ENCODE data around the gene LUZP2.

The LUZP2 gene

DNA sequence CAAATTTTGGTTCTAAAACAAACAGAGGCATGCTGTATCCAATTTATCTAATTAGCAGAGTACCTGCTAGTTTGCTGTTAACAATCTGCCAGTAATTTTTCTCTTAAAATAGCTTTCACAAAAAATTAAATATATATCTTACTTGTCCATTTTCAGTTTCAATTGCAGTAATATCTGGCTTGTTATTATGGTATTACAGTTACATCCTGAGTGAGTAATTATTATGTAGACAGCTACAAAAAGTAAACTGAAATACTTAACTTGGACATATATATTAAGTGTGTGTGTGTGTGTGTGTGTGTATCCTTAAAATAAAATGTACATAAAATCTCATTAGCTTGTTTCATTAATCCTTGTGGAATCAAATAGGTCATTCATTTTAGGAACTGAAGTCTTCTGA lies 148.7 kb downstream of the LUZP2 start:
- no peak for TF ChIP-seq YY1 (IDR thresholded peaks at IDR 0.05; ENCODE audit: insufficient read depth, insufficient read length)

DNA sequence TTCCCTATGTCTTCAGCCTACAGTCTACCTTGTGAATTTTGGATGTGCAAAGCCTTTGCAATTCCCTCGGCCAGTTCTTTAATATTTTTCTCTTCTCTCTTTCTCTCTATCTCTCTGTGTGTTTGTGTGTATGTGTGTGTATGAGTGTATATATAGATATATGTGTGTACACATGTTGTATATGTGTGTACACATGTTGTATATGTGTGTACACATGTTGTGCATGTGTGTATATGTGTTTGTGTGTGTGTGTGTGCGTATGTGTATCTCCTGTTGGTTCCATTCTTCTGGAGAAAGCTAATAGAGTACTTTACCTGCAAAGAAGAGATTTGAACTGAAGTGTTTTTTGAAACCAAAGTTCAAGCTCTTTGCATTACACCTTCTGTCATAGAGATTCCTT lies 155.0 kb downstream of the LUZP2 start:
- Histone ChIP-seq H3K9ac (ENCODE audit: insufficient read length, low read depth) (no peak overlapping the region), H3K4me3 (ENCODE audit: insufficient read length, low read depth) (no peak overlapping the region), H3K27me3 (ENCODE audit: insufficient read depth, insufficient read length) (no peaks in the 10 kb centered on the region), H3K4me1 (ENCODE audit: insufficient read depth, insufficient read length) (no peaks in the 10 kb centered on the region), H3K36me3 (ENCODE audit: insufficient read depth, insufficient read length, low read length) (no peaks in the 10 kb centered on the region), H3K9me3 (ENCODE audit: insufficient read depth, low read length) (no peaks in the 10 kb centered on the region)
- no peak for DNase-seq (ENCODE audit: low read depth, low spot score)
- TF ChIP-seq YY1 (IDR thresholded peaks at IDR 0.05; ENCODE audit: insufficient read depth, insufficient read length) (no peak), ZNF274 (IDR thresholded peaks at IDR 0.05; ENCODE audit: low read depth, low read length) (no peak), SUZ12 (IDR thresholded peaks at IDR 0.05; ENCODE audit: extremely low read depth, insufficient read depth, insufficient read length) (no peak)

More for the DNA sequence above, 148.7 kb downstream of the LUZP2 start:
- Histone ChIP-seq H3K4me3 (ENCODE audit: insufficient read length, low read depth) (no peak overlapping the region), H3K9ac (ENCODE audit: insufficient read length, low read depth) (no peak overlapping the region), H3K36me3 (ENCODE audit: insufficient read depth, insufficient read length, low read length) (no peaks in the 10 kb centered on the region), H3K27me3 (ENCODE audit: insufficient read depth, insufficient read length) (no peaks in the 10 kb centered on the region), H3K9me3 (ENCODE audit: insufficient read depth, low read length) (no peaks in the 10 kb centered on the region), H3K4me1 (ENCODE audit: insufficient read depth, insufficient read length) (no peaks in the 10 kb centered on the region)
- no peak for DNase-seq (ENCODE audit: low read depth, low spot score)

DNA sequence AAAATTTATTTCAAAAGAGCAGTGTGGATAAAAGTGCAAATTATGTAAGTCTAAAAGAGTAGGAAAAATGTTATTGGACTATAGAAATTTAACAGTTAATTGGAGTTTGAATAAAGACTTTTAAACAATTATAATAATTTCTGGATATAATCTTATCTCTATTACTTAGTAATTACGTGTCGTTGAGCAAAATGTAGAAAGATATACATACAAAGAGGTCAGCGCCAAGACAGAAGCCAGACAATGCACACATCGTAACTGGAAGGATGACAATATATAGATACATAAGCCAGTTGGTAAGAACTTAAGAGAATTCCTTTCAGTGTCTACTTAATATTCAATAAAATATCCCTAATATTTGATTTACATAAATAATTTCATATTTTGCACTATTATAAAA lies 157.0 kb downstream of the LUZP2 start:
- TF ChIP-seq ZNF274 (IDR thresholded peaks at IDR 0.05; ENCODE audit: low read depth, low read length) (no peak), YY1 (IDR thresholded peaks at IDR 0.05; ENCODE audit: insufficient read depth, insufficient read length) (no peak), SUZ12 (IDR thresholded peaks at IDR 0.05; ENCODE audit: extremely low read depth, insufficient read depth, insufficient read length) (no peak)
- H3K9ac ChIP-seq (ENCODE audit: insufficient read length, low read depth), result no peak overlapping the region
- no peak for DNase-seq (ENCODE audit: low read depth, low spot score)
- H3K36me3 ChIP-seq (ENCODE audit: insufficient read depth, insufficient read length, low read length), result no peaks in the 10 kb centered on the region
- no peaks in the 10 kb centered on the region for H3K4me1 ChIP-seq (ENCODE audit: insufficient read depth, insufficient read length)
- no peak overlapping the region for H3K4me3 ChIP-seq (ENCODE audit: insufficient read length, low read depth)
- H3K27me3 ChIP-seq (ENCODE audit: insufficient read depth, insufficient read length), result no peaks in the 10 kb centered on the region
- no peaks in the 10 kb centered on the region for H3K9me3 ChIP-seq (ENCODE audit: insufficient read depth, low read length)

DNA sequence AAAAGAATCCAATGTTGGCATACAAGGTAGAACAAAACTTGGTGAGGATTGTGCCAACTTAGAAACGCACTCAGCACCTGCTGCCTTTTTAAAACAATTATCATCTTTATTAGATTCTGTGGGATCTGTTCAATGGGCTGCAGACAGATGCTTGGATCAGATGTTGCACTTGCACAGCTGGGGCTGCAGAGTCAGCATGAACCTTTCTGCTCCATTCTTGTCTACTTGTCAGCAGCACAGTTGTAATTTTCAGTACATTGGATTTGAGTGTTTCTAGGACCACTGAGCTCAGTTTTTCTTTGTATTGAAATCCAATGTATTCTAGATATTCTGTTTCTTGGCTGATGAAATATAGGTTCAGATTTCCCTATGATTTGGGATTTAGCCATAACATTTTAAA lies 164.5 kb downstream of the LUZP2 start:
- Histone ChIP-seq H3K4me3 (ENCODE audit: insufficient read length, low read depth) (no peak overlapping the region), H3K9me3 (ENCODE audit: insufficient read depth, low read length) (peaks cover 16% of the 10 kb centered on the region; the same call in 1 of the 2 replicates), H3K36me3 (ENCODE audit: insufficient read depth, insufficient read length, low read length) (no peaks in the 10 kb centered on the region), H3K27me3 (ENCODE audit: insufficient read depth, insufficient read length) (no peaks in the 10 kb centered on the region), H3K9ac (ENCODE audit: insufficient read length, low read depth) (no peak overlapping the region), H3K4me1 (ENCODE audit: insufficient read depth, insufficient read length) (no peaks in the 10 kb centered on the region)
- DNase-seq (ENCODE audit: low read depth, low spot score), result no peak
- TF ChIP-seq ZNF274 (IDR thresholded peaks at IDR 0.05; ENCODE audit: low read depth, low read length), result no peak

DNA sequence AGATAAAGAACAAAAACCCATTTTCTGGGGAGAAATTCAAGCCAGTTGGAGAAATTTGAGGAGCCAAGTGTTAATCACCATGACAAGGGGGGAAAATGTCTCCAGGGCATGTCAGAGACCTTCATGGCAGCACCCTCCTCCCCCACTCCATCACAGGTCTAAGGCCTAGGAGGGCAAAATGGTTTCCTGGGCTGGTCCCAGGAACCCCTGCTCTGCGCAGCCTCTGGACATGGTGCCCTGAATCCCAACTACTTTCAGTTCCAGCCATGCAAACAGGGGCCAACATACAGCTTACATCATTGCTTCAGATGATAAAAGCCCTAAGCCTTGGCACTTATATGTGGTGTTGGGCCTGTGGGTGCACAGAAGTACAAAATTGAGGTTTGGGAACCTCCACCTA lies 167.5 kb downstream of the LUZP2 start:
- H3K27me3 ChIP-seq (ENCODE audit: insufficient read depth, insufficient read length), result no peaks in the 10 kb centered on the region
- peaks cover 16% of the 10 kb centered on the region; the same call in 1 of the 2 replicates for H3K9me3 ChIP-seq (ENCODE audit: insufficient read depth, low read length)
- TF ChIP-seq YY1 (IDR thresholded peaks at IDR 0.05; ENCODE audit: insufficient read depth, insufficient read length) (no peak), ZNF274 (IDR thresholded peaks at IDR 0.05; ENCODE audit: low read depth, low read length) (no peak), SUZ12 (IDR thresholded peaks at IDR 0.05; ENCODE audit: extremely low read depth, insufficient read depth, insufficient read length) (no peak)
- no peak overlapping the region for H3K9ac ChIP-seq (ENCODE audit: insufficient read length, low read depth)
- H3K36me3 ChIP-seq (ENCODE audit: insufficient read depth, insufficient read length, low read length), result no peaks in the 10 kb centered on the region
- H3K4me1 ChIP-seq (ENCODE audit: insufficient read depth, insufficient read length), result no peaks in the 10 kb centered on the region
- DNase-seq (ENCODE audit: low read depth, low spot score), result no peak
- H3K4me3 ChIP-seq (ENCODE audit: insufficient read length, low read depth), result no peak overlapping the region

DNA sequence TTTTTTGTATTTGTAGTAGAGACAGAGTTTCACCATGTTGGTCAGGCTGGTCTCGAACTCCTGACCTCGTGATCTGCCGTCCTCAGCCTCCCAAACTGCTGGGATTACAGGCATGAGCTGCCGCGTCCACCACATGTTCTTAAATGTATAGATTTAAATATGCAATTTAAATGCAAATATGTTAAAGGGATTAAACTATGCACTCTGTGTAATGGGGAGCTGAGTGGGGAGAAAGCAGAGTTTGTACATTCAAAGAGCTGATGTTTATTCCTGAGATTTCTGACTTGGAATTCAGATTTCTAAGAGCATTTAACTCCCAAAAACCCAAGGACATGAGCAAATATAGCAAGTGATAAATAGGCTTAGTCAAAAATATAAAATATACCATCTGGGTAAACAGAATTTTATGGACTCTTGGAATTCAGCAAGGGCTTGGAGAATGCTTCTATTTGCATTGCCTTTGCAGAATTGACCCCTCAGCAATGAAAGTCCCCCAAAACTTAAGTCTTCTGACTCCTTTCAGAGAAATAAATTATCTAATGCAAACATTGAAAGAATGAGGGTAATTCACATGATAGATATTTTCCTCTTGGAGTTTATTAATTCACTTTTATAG lies 170.6 kb downstream of the LUZP2 start:
- TF ChIP-seq SUZ12 (IDR thresholded peaks at IDR 0.05; ENCODE audit: extremely low read depth, insufficient read depth, insufficient read length) (no peak), ZNF274 (IDR thresholded peaks at IDR 0.05; ENCODE audit: low read depth, low read length) (no peak), YY1 (IDR thresholded peaks at IDR 0.05; ENCODE audit: insufficient read depth, insufficient read length) (no peak)
- H3K9me3 ChIP-seq (ENCODE audit: insufficient read depth, low read length), result peaks cover 16% of the 10 kb centered on the region; the same call in 1 of the 2 replicates
- H3K36me3 ChIP-seq (ENCODE audit: insufficient read depth, insufficient read length, low read length), result no peaks in the 10 kb centered on the region
- H3K4me3 ChIP-seq (ENCODE audit: insufficient read length, low read depth), result no peak overlapping the region
- H3K27me3 ChIP-seq (ENCODE audit: insufficient read depth, insufficient read length), result no peaks in the 10 kb centered on the region
- no peak for DNase-seq (ENCODE audit: low read depth, low spot score)
- no peak overlapping the region for H3K9ac ChIP-seq (ENCODE audit: insufficient read length, low read depth)
- no peaks in the 10 kb centered on the region for H3K4me1 ChIP-seq (ENCODE audit: insufficient read depth, insufficient read length)

DNA sequence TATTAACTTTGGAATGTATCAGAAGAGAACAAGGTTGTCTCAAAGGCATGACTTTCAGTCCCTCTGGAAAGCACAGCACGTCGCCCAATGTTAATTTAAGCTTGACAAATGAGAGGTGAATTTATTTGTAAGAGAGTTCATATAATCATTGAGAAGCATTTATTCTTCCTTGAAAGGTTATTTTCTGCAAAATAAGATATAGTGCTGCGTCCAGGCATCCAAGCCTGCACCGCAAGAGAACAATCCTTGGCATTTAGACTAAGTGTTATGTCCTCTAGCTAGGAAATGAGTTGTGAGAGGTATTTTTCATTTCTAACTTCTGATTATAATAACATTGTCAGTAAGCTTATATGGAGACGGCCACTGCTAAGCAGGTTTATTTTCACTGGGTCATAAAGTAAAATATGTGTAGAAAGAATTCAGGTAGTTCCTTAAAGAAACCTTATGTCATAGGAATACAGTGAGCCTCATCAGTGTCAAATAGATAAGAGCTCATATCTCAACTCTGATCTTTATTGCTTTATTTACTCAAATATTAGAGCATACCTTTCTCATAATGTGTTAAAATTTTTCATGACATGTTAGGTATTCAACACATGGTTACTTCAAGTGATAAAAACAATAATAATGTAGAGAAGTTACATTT lies 182.0 kb downstream of the LUZP2 start:
- Histone ChIP-seq H3K4me1 (ENCODE audit: insufficient read depth, insufficient read length) (no peaks in the 10 kb centered on the region), H3K27me3 (ENCODE audit: insufficient read depth, insufficient read length) (no peaks in the 10 kb centered on the region), H3K4me3 (ENCODE audit: insufficient read length, low read depth) (no peak overlapping the region), H3K36me3 (ENCODE audit: insufficient read depth, insufficient read length, low read length) (no peaks in the 10 kb centered on the region), H3K9ac (ENCODE audit: insufficient read length, low read depth) (no peak overlapping the region), H3K9me3 (ENCODE audit: insufficient read depth, low read length) (no peaks in the 10 kb centered on the region)
- DNase-seq (ENCODE audit: low read depth, low spot score), result no peak
- TF ChIP-seq ZNF274 (IDR thresholded peaks at IDR 0.05; ENCODE audit: low read depth, low read length) (no peak), SUZ12 (IDR thresholded peaks at IDR 0.05; ENCODE audit: extremely low read depth, insufficient read depth, insufficient read length) (no peak), YY1 (IDR thresholded peaks at IDR 0.05; ENCODE audit: insufficient read depth, insufficient read length) (no peak)
